ENCODE measurements around the gene HIVEP2. TPM values are rescaled to one million over a fixed set of nuclear protein-coding genes. Genes with fewer than 3 reads are reported as not detected.
A peak's percentile ranks its signal among the peaks of the same experiment; 100 is the strongest.

Gene HIVEP2
- total RNA-seq, 1 experiment from 2014 or later = 10.3 TPM

DNA sequence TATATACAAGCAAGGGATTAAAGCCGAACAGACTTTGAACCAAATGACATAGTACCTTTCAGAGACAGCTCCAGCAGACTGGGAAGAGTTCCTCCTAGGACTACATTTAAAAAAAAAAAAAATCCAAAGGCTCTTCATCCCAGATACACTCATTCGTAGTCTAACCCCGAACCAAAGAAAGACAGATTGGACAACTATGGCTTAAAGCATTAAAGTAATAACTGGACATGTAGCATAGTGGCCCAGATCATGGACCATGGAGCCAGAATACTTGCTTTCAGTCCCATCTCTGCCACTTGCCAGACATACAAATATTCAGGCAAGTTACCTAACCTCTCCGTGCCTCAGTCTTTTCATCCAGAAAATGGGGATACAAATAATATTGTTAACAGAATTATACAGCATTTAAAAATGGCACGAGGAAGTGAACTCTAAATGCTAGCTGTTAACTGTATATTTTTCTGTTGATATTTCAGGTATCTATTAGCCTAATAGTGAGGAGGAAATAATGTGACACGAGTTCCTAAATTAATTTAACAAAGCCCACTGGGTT lies 123.7 kb downstream of the HIVEP2 start:
- CTCF ChIA-PET = no interaction called here
- TF ChIP-seq TCF7L2 (IDR thresholded peaks at IDR 0.05; ENCODE audit: low read depth, low read length) (no peak), SIN3A (IDR thresholded peaks at IDR 0.05; ENCODE audit: borderline replicate concordance, insufficient read depth, low read depth, low read length) (no peak), POLR2AphosphoS5 (IDR thresholded peaks at IDR 0.05; ENCODE audit: low read depth, low read length) (no peak)
- TF ChIP-seq, protein P1, sequence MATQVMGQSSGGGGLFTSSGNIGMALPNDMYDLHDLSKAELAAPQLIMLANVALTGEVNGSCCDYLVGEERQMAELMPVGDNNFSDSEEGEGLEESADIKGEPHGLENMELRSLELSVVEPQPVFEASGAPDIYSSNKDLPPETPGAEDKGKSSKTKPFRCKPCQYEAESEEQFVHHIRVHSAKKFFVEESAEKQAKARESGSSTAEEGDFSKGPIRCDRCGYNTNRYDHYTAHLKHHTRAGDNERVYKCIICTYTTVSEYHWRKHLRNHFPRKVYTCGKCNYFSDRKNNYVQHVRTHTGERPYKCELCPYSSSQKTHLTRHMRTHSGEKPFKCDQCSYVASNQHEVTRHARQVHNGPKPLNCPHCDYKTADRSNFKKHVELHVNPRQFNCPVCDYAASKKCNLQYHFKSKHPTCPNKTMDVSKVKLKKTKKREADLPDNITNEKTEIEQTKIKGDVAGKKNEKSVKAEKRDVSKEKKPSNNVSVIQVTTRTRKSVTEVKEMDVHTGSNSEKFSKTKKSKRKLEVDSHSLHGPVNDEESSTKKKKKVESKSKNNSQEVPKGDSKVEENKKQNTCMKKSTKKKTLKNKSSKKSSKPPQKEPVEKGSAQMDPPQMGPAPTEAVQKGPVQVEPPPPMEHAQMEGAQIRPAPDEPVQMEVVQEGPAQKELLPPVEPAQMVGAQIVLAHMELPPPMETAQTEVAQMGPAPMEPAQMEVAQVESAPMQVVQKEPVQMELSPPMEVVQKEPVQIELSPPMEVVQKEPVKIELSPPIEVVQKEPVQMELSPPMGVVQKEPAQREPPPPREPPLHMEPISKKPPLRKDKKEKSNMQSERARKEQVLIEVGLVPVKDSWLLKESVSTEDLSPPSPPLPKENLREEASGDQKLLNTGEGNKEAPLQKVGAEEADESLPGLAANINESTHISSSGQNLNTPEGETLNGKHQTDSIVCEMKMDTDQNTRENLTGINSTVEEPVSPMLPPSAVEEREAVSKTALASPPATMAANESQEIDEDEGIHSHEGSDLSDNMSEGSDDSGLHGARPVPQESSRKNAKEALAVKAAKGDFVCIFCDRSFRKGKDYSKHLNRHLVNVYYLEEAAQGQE (IDR thresholded peaks at IDR 0.05; ENCODE audit: insufficient read depth in 1 of 2, low read depth in 2 of 2, low read length in 1 of 2) = no peak
- TF ChIP-seq, protein P2, sequence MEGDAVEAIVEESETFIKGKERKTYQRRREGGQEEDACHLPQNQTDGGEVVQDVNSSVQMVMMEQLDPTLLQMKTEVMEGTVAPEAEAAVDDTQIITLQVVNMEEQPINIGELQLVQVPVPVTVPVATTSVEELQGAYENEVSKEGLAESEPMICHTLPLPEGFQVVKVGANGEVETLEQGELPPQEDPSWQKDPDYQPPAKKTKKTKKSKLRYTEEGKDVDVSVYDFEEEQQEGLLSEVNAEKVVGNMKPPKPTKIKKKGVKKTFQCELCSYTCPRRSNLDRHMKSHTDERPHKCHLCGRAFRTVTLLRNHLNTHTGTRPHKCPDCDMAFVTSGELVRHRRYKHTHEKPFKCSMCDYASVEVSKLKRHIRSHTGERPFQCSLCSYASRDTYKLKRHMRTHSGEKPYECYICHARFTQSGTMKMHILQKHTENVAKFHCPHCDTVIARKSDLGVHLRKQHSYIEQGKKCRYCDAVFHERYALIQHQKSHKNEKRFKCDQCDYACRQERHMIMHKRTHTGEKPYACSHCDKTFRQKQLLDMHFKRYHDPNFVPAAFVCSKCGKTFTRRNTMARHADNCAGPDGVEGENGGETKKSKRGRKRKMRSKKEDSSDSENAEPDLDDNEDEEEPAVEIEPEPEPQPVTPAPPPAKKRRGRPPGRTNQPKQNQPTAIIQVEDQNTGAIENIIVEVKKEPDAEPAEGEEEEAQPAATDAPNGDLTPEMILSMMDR (IDR thresholded peaks at IDR 0.05) = no peak
- H3K4me1 ChIP-seq (ENCODE audit: control insufficient read depth, insufficient read depth, low read length) = peaks cover 15% of the 10 kb centered on the region
- in situ Hi-C loops (cut with HindIII; ENCODE audit: low pct_unique_long_range_greater_than_20kb, low sequenced_read_pairs) = no loop called here
- POLR2A ChIA-PET = no interaction called here
- no peak overlapping the region for H3K27ac ChIP-seq (ENCODE audit: low read length)
- intact Hi-C loops (cut with micrococcal nuclease; ENCODE audit: unreplicated experiment) = no loop called here
- H3K9me3 ChIP-seq (ENCODE audit: control insufficient read depth, insufficient read depth, low read depth, low read length) = no peaks in the 10 kb centered on the region
- no peaks in the 10 kb centered on the region for H3K36me3 ChIP-seq (ENCODE audit: control insufficient read depth, insufficient read depth, low read length)
- no peak for DNase-seq (ENCODE audit: low read depth, low spot score)
- ATAC-seq = no peak
- BruUV-seq (replicated peaks) = no TSS peak
- no peaks in the 10 kb centered on the region for H3K27me3 ChIP-seq (ENCODE audit: control insufficient read depth, insufficient read depth, low read length)
- H3K4me3 ChIP-seq (ENCODE audit: low read depth in 2 of 2, low read length in 2 of 2) = no peak overlapping the region

DNA sequence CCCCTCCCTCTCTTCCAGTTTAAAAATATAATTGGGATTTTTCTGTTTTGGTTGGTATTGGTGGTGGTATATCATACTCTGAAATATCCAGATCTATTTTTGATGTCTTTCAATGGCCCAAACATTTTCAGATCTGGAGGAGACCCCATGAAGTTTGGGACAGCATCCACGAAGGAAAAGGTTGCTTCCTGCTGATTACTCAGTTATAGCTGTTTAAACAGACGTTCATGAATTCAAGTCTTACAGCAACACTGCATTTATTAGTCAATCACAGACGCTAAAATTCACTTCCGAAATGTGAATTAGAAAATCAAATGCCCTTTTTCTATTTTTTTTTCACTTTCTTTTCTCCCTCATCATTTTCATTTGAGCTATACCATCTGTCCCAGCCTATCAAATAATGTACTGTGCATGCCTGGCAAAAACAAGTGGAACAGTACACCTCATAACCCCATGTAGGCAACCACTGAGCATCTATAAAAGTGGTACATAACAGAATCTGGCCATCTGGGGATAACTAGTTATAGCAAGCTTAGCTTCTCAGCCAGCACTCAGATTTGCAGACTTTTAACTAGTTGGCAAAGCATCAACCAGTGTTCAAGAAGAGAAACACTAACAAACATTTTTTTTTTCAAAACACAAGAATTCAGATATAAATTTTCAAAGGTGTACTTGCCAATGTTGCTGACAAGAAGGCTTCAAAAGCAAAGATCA lies 124.5 kb downstream of the HIVEP2 start:
- DNase-seq (ENCODE audit: low read depth, low spot score) (no peak), ATAC-seq (peak; percentile 63)
- ChIA-PET CTCF (no interaction called here), POLR2A (no interaction called here)
- Histone ChIP-seq H3K4me3 (ENCODE audit: low read depth in 2 of 2, low read length in 2 of 2) (peak overlapping the region; percentile 39 to 65), H3K27ac (ENCODE audit: low read length) (peak overlapping the region; percentile 85), H3K4me1 (ENCODE audit: control insufficient read depth, insufficient read depth, low read length) (peaks cover 15% of the 10 kb centered on the region), H3K27me3 (ENCODE audit: control insufficient read depth, insufficient read depth, low read length) (no peaks in the 10 kb centered on the region), H3K36me3 (ENCODE audit: control insufficient read depth, insufficient read depth, low read length) (no peaks in the 10 kb centered on the region), H3K9me3 (ENCODE audit: control insufficient read depth, insufficient read depth, low read depth, low read length) (no peaks in the 10 kb centered on the region)
- TF ChIP-seq POLR2AphosphoS5 (IDR thresholded peaks at IDR 0.05; ENCODE audit: low read depth, low read length) = no peak
- TF ChIP-seq, protein P1 (IDR thresholded peaks at IDR 0.05; ENCODE audit: insufficient read depth in 1 of 2, low read depth in 2 of 2, low read length in 1 of 2) = no peak
- TF ChIP-seq, protein P2 (IDR thresholded peaks at IDR 0.05) = no peak
- TF ChIP-seq TCF7L2 (IDR thresholded peaks at IDR 0.05; ENCODE audit: low read depth, low read length) = no peak
- no peak for TF ChIP-seq SIN3A (IDR thresholded peaks at IDR 0.05; ENCODE audit: borderline replicate concordance, insufficient read depth, low read depth, low read length)
- in situ Hi-C loops (cut with HindIII; ENCODE audit: low pct_unique_long_range_greater_than_20kb, low sequenced_read_pairs) = no loop called here
- no TSS peak for BruUV-seq (replicated peaks)
- intact Hi-C loops (cut with micrococcal nuclease; ENCODE audit: unreplicated experiment) = no loop called here

Data from Panc1 (cell line).